ENCODE data around the gene NLRC5.

GRCh38 chr16:57077714-57078113 lies 88.4 kb downstream of the NLRC5 start:
- TF ChIP-seq POLR2AphosphoS5 (IDR thresholded peaks at IDR 0.05; ENCODE audit: low read depth, low read length) (no peak), TAF1 (IDR thresholded peaks at IDR 0.05; ENCODE audit: low read depth, low read length) (no peak), POLR2A (IDR thresholded peaks at IDR 0.05; ENCODE audit: low read depth, low read length) (no peak), SPI1 (IDR thresholded peaks at IDR 0.05; ENCODE audit: low read depth, low read length) (no peak), PAX5 (IDR thresholded peaks at IDR 0.05; ENCODE audit: insufficient read depth, low read length, severe bottlenecking) (no peak)
